Tibial nerve (tissue), 4 donors: ENCODE data around the gene CAMKMT.

Experiments
- CTCF ChIP-seq, 5 experiments: fragments of 200-600 bp in 3 of 5; fragments of 450-650 bp in 2 of 5; sonication (generic) in 3 of 5; IDR thresholded peaks; one replicate each; pipeline ENCODE4 v1.5.1; 2016 to 2019; ENCODE audit warnings: antibody characterized with exemption in 5 of 5, mild to moderate bottlenecking in 3 of 5, moderate library complexity in 2 of 5
- EP300 ChIP-seq, 2 donors: sonication (generic); formaldehyde crosslinking; IDR thresholded peaks; one replicate each; pipeline ENCODE4 v1.6.1; 2017; ENCODE audit warnings: antibody characterized with exemption in 2 of 2, mild to moderate bottlenecking in 1 of 2
- POLR2A ChIP-seq, 2 donors: fragments of 450-650 bp; IDR thresholded peaks; one replicate each; pipeline ENCODE4 v1.6.1; 2017; ENCODE audit warnings: antibody characterized with exemption in 2 of 2, mild to moderate bottlenecking in 2 of 2, moderate library complexity in 2 of 2

GRCh38 chr2:44655401-44655864, 293.7 kb downstream of the CAMKMT start:
- TF ChIP-seq CTCF (IDR thresholded peaks at IDR 0.05), result no peak
- no peak for TF ChIP-seq POLR2A (IDR thresholded peaks at IDR 0.05)
- no peak for TF ChIP-seq EP300 (IDR thresholded peaks at IDR 0.05)
